H1 (cell line): ENCODE data around the gene UTP3. TPM values are rescaled to one million over a fixed set of nuclear protein-coding genes. Genes with fewer than 3 reads are reported as not detected.

Source experiments
- CTCF ChIA-PET: fragments of 300-600 bp; sonication (Branson Sonifier 250); formaldehyde crosslinking; loops from one replicate; lab custom pipeline; 2021; ENCODE audit not compliant: partially characterized antibody; lab: Charles Lee
- POLR2A ChIA-PET: fragments of 300-600 bp; sonication (Branson Sonifier 250); formaldehyde crosslinking; loops from one replicate; lab custom pipeline; 2021; ENCODE audit warnings: inconsistent platforms; ENCODE audit not compliant: partially characterized antibody; lab: Charles Lee
- DNase-seq, 2 experiments: peaks; one replicate each; pipeline versions ENCODE4 v3.0.0 to v3.0.0-alpha.2; 2010 to 2022; ENCODE audit warnings: low spot score in 2 of 2, low read depth in 1 of 2, mixed read lengths in 1 of 2
- FAIRE-seq: peaks from 2 replicates; lab custom pipeline; 2011; peaks lifted over from hg19 to GRCh38; lab: Jason Lieb, UNC
- H2AFZ ChIP-seq: 2 replicates; pipeline ENCODE4 v1.8.1; 2012; ENCODE audit warnings: low read length, inconsistent platforms
- H2AK5ac ChIP-seq: 2 replicates; pipeline ENCODE4 v1.6.1; 2013; ENCODE audit warnings: low read depth, low read length
- H2BK120ac ChIP-seq: replicated peaks from 2 replicates; pipeline ENCODE3; 2013; ENCODE audit warnings: low read depth, low read length, inconsistent platforms
- H2BK12ac ChIP-seq: 2 replicates; pipeline ENCODE4 v1.6.1; 2013; ENCODE audit warnings: low read depth, low read length
- H2BK15ac ChIP-seq: 2 replicates; pipeline ENCODE4 v1.6.1; 2013; ENCODE audit warnings: low read length
- H2BK20ac ChIP-seq: 2 replicates; pipeline ENCODE4 v1.6.1; 2013; ENCODE audit warnings: low read length
- H2BK5ac ChIP-seq: 2 replicates; pipeline ENCODE4 v1.6.1; 2013; ENCODE audit warnings: low read depth, low read length
- H3K14ac ChIP-seq: 2 replicates; pipeline ENCODE4 v1.6.1; 2013; ENCODE audit warnings: inconsistent platforms; ENCODE audit not compliant: insufficient read length
- H3K18ac ChIP-seq: 2 replicates; pipeline ENCODE4 v1.6.1; 2013; ENCODE audit warnings: low read length; ENCODE audit errors: extremely low read depth
- H3K23ac ChIP-seq: 2 replicates; pipeline ENCODE4 v1.6.1; 2013; ENCODE audit warnings: inconsistent platforms; ENCODE audit not compliant: insufficient read length
- H3K23me2 ChIP-seq: 2 replicates; pipeline ENCODE4 v1.6.1; 2013; ENCODE audit warnings: low read depth, low read length
- H3K27ac ChIP-seq: 2 replicates; pipeline ENCODE4 v1.6.1; 2011; ENCODE audit warnings: low read depth, low read length, inconsistent platforms
- H3K27me3 ChIP-seq, 4 experiments: replicated peaks in 1 of 4; 1 replicate in 1 of 4; 2 replicates in 3 of 4; pipeline versions ENCODE4 v1.6.1 to v1.8.1; 2011 to 2013; ENCODE audit warnings: low read length in 3 of 4, mild to moderate bottlenecking in 3 of 4, inconsistent platforms in 2 of 4, mixed read lengths in 2 of 4, moderate library complexity in 1 of 4; ENCODE audit not compliant: control insufficient read depth in 3 of 4, insufficient read depth in 3 of 4; ENCODE audit errors: extremely low read depth in 1 of 4
- H3K36me3 ChIP-seq, 4 experiments: 2 replicates each; pipeline versions ENCODE4 v1.6.1 to v1.8.1; 2011 to 2013; ENCODE audit warnings: mild to moderate bottlenecking in 4 of 4, low read length in 3 of 4, moderate library complexity in 2 of 4, control low read depth in 1 of 4, inconsistent platforms in 1 of 4; ENCODE audit not compliant: insufficient read depth in 4 of 4, control insufficient read depth in 2 of 4
- H3K4ac ChIP-seq: replicated peaks from 2 replicates; pipeline ENCODE3; 2013; ENCODE audit warnings: low read length, low read depth, mixed read lengths, inconsistent platforms; ENCODE audit not compliant: insufficient read length
- H3K4me1 ChIP-seq, 4 experiments: replicated peaks in 1 of 4; 1 replicate in 1 of 4; 2 replicates in 3 of 4; pipeline versions ENCODE4 v1.6.1 to v1.8.1; 2011 to 2013; ENCODE audit warnings: low read length in 3 of 4, inconsistent platforms in 2 of 4, mixed read lengths in 1 of 4; ENCODE audit not compliant: insufficient read depth in 4 of 4, control insufficient read depth in 3 of 4
- H3K4me2 ChIP-seq, 2 experiments: 2 replicates each; pipeline versions ENCODE4 v1.6.1 to v1.8.1; 2011 to 2013; ENCODE audit warnings: low read depth in 2 of 2, low read length in 2 of 2, control low read depth in 1 of 2, inconsistent platforms in 1 of 2, mild to moderate bottlenecking in 1 of 2; ENCODE audit not compliant: insufficient read depth in 1 of 2
- H3K4me3 ChIP-seq, 4 experiments: fragments of 200-600, 300-600 bp in 1 of 4; sonication (generic), shearing (Covaris generic), sonication (Bioruptor Twin) in 1 of 4; 2 replicates each; pipeline versions ENCODE4 v1.5.1 to v1.8.1; 2011 to 2016; ENCODE audit warnings: low read length in 4 of 4, low read depth in 3 of 4, control low read depth in 2 of 4, inconsistent platforms in 2 of 4, mild to moderate bottlenecking in 2 of 4, mixed read lengths in 1 of 4, moderate library complexity in 1 of 4; ENCODE audit not compliant: insufficient read depth in 2 of 4; ENCODE audit errors: extremely low read depth in 1 of 4
- H3K56ac ChIP-seq: replicated peaks from 2 replicates; pipeline ENCODE3; 2013; ENCODE audit warnings: low read depth, mild to moderate bottlenecking, mixed read lengths, low read length, inconsistent platforms; ENCODE audit not compliant: insufficient read length
- H3K79me1 ChIP-seq: 2 replicates; pipeline ENCODE4 v1.6.1; 2013; ENCODE audit warnings: low read depth, low read length, control low read depth
- H3K79me2 ChIP-seq, 2 experiments: 2 replicates each; pipeline versions ENCODE4 v1.6.1 to v1.8.1; 2012 to 2013; ENCODE audit warnings: low read length in 2 of 2, mild to moderate bottlenecking in 2 of 2, inconsistent platforms in 1 of 2; ENCODE audit not compliant: insufficient read depth in 2 of 2, control insufficient read depth in 1 of 2
- H3K9ac ChIP-seq, 4 experiments: replicated peaks in 1 of 4; 1 replicate in 1 of 4; 2 replicates in 3 of 4; pipeline versions ENCODE4 v1.6.1 to v1.8.1; 2011 to 2013; ENCODE audit warnings: low read depth in 3 of 4, low read length in 3 of 4, control low read depth in 2 of 4, mild to moderate bottlenecking in 2 of 4, moderate library complexity in 2 of 4, inconsistent platforms in 1 of 4; ENCODE audit errors: extremely low read depth in 1 of 4
- H3K9me3 ChIP-seq, 2 experiments: 2 replicates each; pipeline versions ENCODE4 v1.6.1 to v1.8.1; 2012 to 2013; ENCODE audit warnings: mild to moderate bottlenecking in 2 of 2, moderate library complexity in 2 of 2, control low read depth in 1 of 2, inconsistent platforms in 1 of 2, low read depth in 1 of 2, low read length in 1 of 2, mixed read lengths in 1 of 2; ENCODE audit not compliant: insufficient read depth in 2 of 2
- H4K20me1 ChIP-seq, 2 experiments: replicated peaks in 1 of 2; 2 replicates each; pipeline versions ENCODE3 to v1.8.1; 2011 to 2013; ENCODE audit warnings: inconsistent platforms in 2 of 2, low read length in 2 of 2, mild to moderate bottlenecking in 1 of 2; ENCODE audit not compliant: insufficient read depth in 2 of 2, control insufficient read depth in 1 of 2
- H4K5ac ChIP-seq: 2 replicates; pipeline ENCODE4 v1.6.1; 2013; ENCODE audit warnings: low read length, low read depth, mixed read lengths, inconsistent platforms; ENCODE audit not compliant: insufficient read length
- H4K8ac ChIP-seq: 2 replicates; pipeline ENCODE4 v1.8.0; 2013; ENCODE audit warnings: mild to moderate bottlenecking, moderate library complexity, low read length, inconsistent platforms; ENCODE audit not compliant: insufficient read depth; ENCODE audit errors: extremely low read depth
- H4K91ac ChIP-seq: replicated peaks from 2 replicates; pipeline ENCODE3; 2013; ENCODE audit warnings: low read length, mixed read lengths, inconsistent platforms; ENCODE audit not compliant: insufficient read length
- CREB1 ChIP-seq: IDR thresholded peaks from 2 replicates; pipeline ENCODE4 v1.6.1; 2012; ENCODE audit warnings: inconsistent platforms
- FOSL1 ChIP-seq: IDR thresholded peaks from 2 replicates; pipeline ENCODE4 v1.6.1; 2011; ENCODE audit warnings: mild to moderate bottlenecking, low read depth, low read length, moderate library complexity; ENCODE audit not compliant: insufficient read depth
- GTF2F1 ChIP-seq: IDR thresholded peaks from 2 replicates; pipeline ENCODE4 v1.6.1; 2012; ENCODE audit warnings: low read depth, low read length, improper control_type of control experiment, borderline replicate concordance
- HDAC2 ChIP-seq, 2 experiments: fragments of 300-600 bp in 1 of 2; sonication (generic) in 1 of 2; IDR thresholded peaks; 2 replicates each; pipeline ENCODE4 v1.6.1; 2011 to 2012; ENCODE audit warnings: low read depth in 2 of 2, low read length in 2 of 2, mild to moderate bottlenecking in 2 of 2, moderate library complexity in 2 of 2, borderline replicate concordance in 1 of 2, inconsistent platforms in 1 of 2
- HDAC6 ChIP-seq: IDR thresholded peaks from one replicate; pipeline ENCODE4 v1.7.1; 2012; ENCODE audit warnings: low read depth, mild to moderate bottlenecking, inconsistent platforms, low read length, moderate library complexity
- NRF1 ChIP-seq: IDR thresholded peaks from 2 replicates; pipeline ENCODE4 v1.6.1; 2011; ENCODE audit warnings: mild to moderate bottlenecking, low read depth, low read length, improper control_type of control experiment
- RBBP5 ChIP-seq: IDR thresholded peaks from 2 replicates; pipeline ENCODE4 v1.7.1; 2012; ENCODE audit warnings: low read depth, mild to moderate bottlenecking, inconsistent platforms, low read length, moderate library complexity, borderline replicate concordance
- RNF2 ChIP-seq: fragments of 200-900, 300-1000 bp; sonication (generic); IDR thresholded peaks from 2 replicates; pipeline ENCODE4 v1.7.1; 2016; ENCODE audit warnings: borderline replicate concordance, low read depth, mild to moderate bottlenecking, antibody characterized with exemption, low read length; ENCODE audit not compliant: poor library complexity, severe bottlenecking; ENCODE audit errors: missing control alignments
- RXRA ChIP-seq: IDR thresholded peaks from 2 replicates; pipeline ENCODE4 v1.6.1; 2011; ENCODE audit warnings: low read depth, mild to moderate bottlenecking, low read length, moderate library complexity; ENCODE audit not compliant: insufficient read depth
- SAP30 ChIP-seq: fragments of 300-600 bp; sonication (generic); IDR thresholded peaks from 2 replicates; pipeline ENCODE4 v1.7.1; 2012; ENCODE audit warnings: low read length, moderate library complexity, mild to moderate bottlenecking, inconsistent platforms; ENCODE audit not compliant: insufficient read depth, insufficient replicate concordance
- SIRT6 ChIP-seq: IDR thresholded peaks from one replicate; pipeline ENCODE4 v1.7.1; 2012; ENCODE audit warnings: low read length, inconsistent platforms
- SIX5 ChIP-seq: IDR thresholded peaks from 2 replicates; pipeline ENCODE4 v1.6.1; 2011; ENCODE audit warnings: mild to moderate bottlenecking, low read depth, low read length
- SP1 ChIP-seq: IDR thresholded peaks from 2 replicates; pipeline ENCODE4 v1.6.1; 2011; ENCODE audit warnings: low read depth, low read length
- TAF7 ChIP-seq: optimal IDR thresholded peaks from 2 replicates; pipeline ENCODE3; 2011; ENCODE audit warnings: low read depth, mild to moderate bottlenecking, inconsistent platforms, low read length, moderate library complexity, borderline replicate concordance
- YY1 ChIP-seq: IDR thresholded peaks from 2 replicates; pipeline ENCODE4 v1.6.1; 2011; ENCODE audit warnings: low read depth, mild to moderate bottlenecking, low read length
- WGBS, 2 experiments: shearing (Covaris generic) in 1 of 2; methylation state at CpG; one replicate each; pipeline versions ENCODE4 v1.1.6 to v1.1.7; 2013 to 2015; ENCODE audit warnings: low lambda C conversion rate in 2 of 2, mixed read lengths in 2 of 2, inconsistent platforms in 1 of 2, low coverage in 1 of 2, missing lambda C conversion rate in 1 of 2; ENCODE audit not compliant: insufficient replicate concordance in 2 of 2, insufficient coverage in 1 of 2, insufficient read length in 1 of 2; ENCODE audit errors: extremely low coverage in 1 of 2, missing lambda C conversion rate in 1 of 2; 5-methylcytosine and 5-hydroxymethylcytosine counted together
- polyA plus RNA-seq, 7 experiments: library from polyadenylated mRNA; depleted of rRNA in 3 of 7; stranded (reverse) in 5 of 7; unstranded in 2 of 7; fragments of >200 nt in 5 of 7; fragments of 200-250 nt in 2 of 7; gene quantifications; 1 replicate in 5 of 7; 2 replicates in 1 of 7; 4 replicates in 1 of 7; pipeline versions ENCODE4 v1.2.1 to v1.2.3, GENCODE V29; 2011 to 2013; ENCODE audit warnings: missing spikeins in 2 of 7, mixed read lengths in 2 of 7
- total RNA-seq: library from RNA; stranded (reverse); fragmentation: NEBNext Ultra II Directional; extraction: Animal tissue kit (Norgen Biotek cat#: 25700); gene quantifications from 2 replicates; pipeline ENCODE4 v1.2.1, GENCODE V29; 2021

UTP3 gene
- total and polyA plus RNA-seq, 2 of the 8 experiments (the other 6 are each of a cell fraction or from before 2014, with no cell fraction given): 11.2 to 51.3 TPM

GRCh38 chr4:70674731-70675130 is 13.6 kb upstream of the UTP3 start:
- H3K9me3 ChIP-seq: no peaks in the 10 kb centered on the region
- H3K56ac ChIP-seq: no peak overlapping the region
- no peak overlapping the region for H3K14ac ChIP-seq
- H3K4me1 ChIP-seq: no peaks in the 10 kb centered on the region
- DNase-seq (no peak), FAIRE-seq (no peak)
- H4K8ac ChIP-seq: no peak overlapping the region
- H2BK15ac ChIP-seq: no peak overlapping the region
- H3K4ac ChIP-seq: no peak overlapping the region
- H4K91ac ChIP-seq: no peak overlapping the region
- no peak overlapping the region for H3K9ac ChIP-seq
- H3K23ac ChIP-seq: no peak overlapping the region
- H3K79me1 ChIP-seq: no peaks in the 10 kb centered on the region
- ChIA-PET CTCF (no interaction called here), POLR2A (no interaction called here)
- H3K18ac ChIP-seq: no peak overlapping the region
- H2BK20ac ChIP-seq: no peak overlapping the region
- H2BK120ac ChIP-seq: no peak overlapping the region
- no peaks in the 10 kb centered on the region for H3K27me3 ChIP-seq
- no peak overlapping the region for H4K5ac ChIP-seq
- H2BK5ac ChIP-seq: no peak overlapping the region
- 93% methylated on average over 1 of the region's 1 CpG; no CpG with 5 or more reads in 1 of the 2 experiments for WGBS, 2 experiments
- no peaks in the 10 kb centered on the region for H3K36me3 ChIP-seq
- H3K4me3 ChIP-seq: no peak overlapping the region
- no peak overlapping the region for H2BK12ac ChIP-seq
- no peak overlapping the region for H2AK5ac ChIP-seq
- H4K20me1 ChIP-seq: no peaks in the 10 kb centered on the region
- no peak overlapping the region for H2AFZ ChIP-seq
- H3K4me2 ChIP-seq: no peak overlapping the region
- no peak overlapping the region for H3K27ac ChIP-seq
- H3K23me2 ChIP-seq: no peaks in the 10 kb centered on the region; the same call in 1 of the 2 replicates
- no peaks in the 10 kb centered on the region for H3K79me2 ChIP-seq
- TF ChIP-seq SP1 (no peak), GTF2F1 (no peak), SAP30 (no peak), SIRT6 (no peak), TAF7 (no peak), FOSL1 (no peak), HDAC6 (no peak), SIX5 (no peak), YY1 (no peak), RNF2 (no peak), CREB1 (no peak), RXRA (no peak), HDAC2 (IDR thresholded peaks at IDR 0.05; ENCODE audit: borderline replicate concordance in 1 of 2, low read depth in 2 of 2, low read length in 2 of 2) (no peak), NRF1 (no peak), RBBP5 (no peak)
